Measurements from ENCODE around the gene PPARA.

Gene PPARA

GRCh38 chr22:46146329-46146728 lies 4.0 kb upstream of the PPARA start:
- DNase-seq: no peak

- DNase-seq: no peak
Measured at GRCh38 chr22:46147061-46147460, 3.3 kb upstream of the PPARA start.

- DNase-seq: no peak
Measured at GRCh38 chr22:46147471-46148267, 2.7 kb upstream of the PPARA start.

- DNase-seq: no peak
Measured at GRCh38 chr22:46148336-46148735, 2.0 kb upstream of the PPARA start.

GRCh38 chr22:46148816-46149511 lies 1.4 kb upstream of the PPARA start:
- peak; percentile 5 for DNase-seq

- DNase-seq: peak; percentile 20
Measured at GRCh38 chr22:46149512-46150033, 753 bp upstream of the PPARA start.

GRCh38 chr22:46150655-46151477 lies 540 bp downstream of the PPARA start:
- peak; percentile 46 for DNase-seq

GRCh38 chr22:46153930-46154329 lies 3.6 kb downstream of the PPARA start:
- no peak for DNase-seq

- no peak for DNase-seq
Measured at GRCh38 chr22:46156031-46156430, 5.7 kb downstream of the PPARA start.

GRCh38 chr22:46158283-46158682 lies 8.0 kb downstream of the PPARA start:
- no peak for DNase-seq

- no peak for DNase-seq
Measured at GRCh38 chr22:46159212-46159611, 8.9 kb downstream of the PPARA start.

- DNase-seq: no peak
Measured at GRCh38 chr22:46159777-46160176, 9.5 kb downstream of the PPARA start.

GRCh38 chr22:46162285-46162684 lies 12.0 kb downstream of the PPARA start:
- DNase-seq: no peak

GRCh38 chr22:46162771-46163556 lies 12.6 kb downstream of the PPARA start:
- no peak for DNase-seq

GRCh38 chr22:46163557-46163888 lies 13.2 kb downstream of the PPARA start:
- no peak for DNase-seq

- no peak for DNase-seq
Measured at GRCh38 chr22:46165977-46166376, 15.7 kb downstream of the PPARA start.

GRCh38 chr22:46169628-46170027 lies 19.3 kb downstream of the PPARA start:
- no peak for DNase-seq

- DNase-seq: no peak
Measured at GRCh38 chr22:46171940-46172339, 21.6 kb downstream of the PPARA start.

- DNase-seq: no peak
Measured at GRCh38 chr22:46172522-46173110, 22.3 kb downstream of the PPARA start.

- DNase-seq: no peak
Measured at GRCh38 chr22:46173152-46173551, 22.8 kb downstream of the PPARA start.

GRCh38 chr22:46175631-46176030 lies 25.3 kb downstream of the PPARA start:
- DNase-seq: no peak

GRCh38 chr22:46176508-46177003 lies 26.2 kb downstream of the PPARA start:
- no peak for DNase-seq

All from activated CD4-positive, alpha-beta T cell treated with anti-CD3 and anti-CD28 coated beads, Interleukin-2, Interleukin-6, amounts not matched to agents 100 ng/mL and 50 ng/mL, durations not matched to agents 16 hours and 8 hours (primary cell).